Measurements from ENCODE around the gene FOXI2.

- TF ChIP-seq CTCF (conservative IDR thresholded peaks at IDR 0.05; ENCODE audit: low read length) (no peak), EZH2phosphoT487 (IDR thresholded peaks at IDR 0.05; ENCODE audit: borderline replicate concordance) (no peak)
Observed at GRCh38 chr10:127737563-127738511, 852 bp downstream of the FOXI2 start.

Data from Loucy (cell line).